Astrocyte (in vitro differentiated cells and primary cell): Measurements from ENCODE around the gene PHLPP2.

Source experiments
- CTCF ChIP-seq: IDR thresholded peaks from 2 replicates; pipeline ENCODE4 v1.5.1; 2011; ENCODE audit warnings: low read depth, mild to moderate bottlenecking, inconsistent platforms, low read length, moderate library complexity; ENCODE audit not compliant: insufficient read depth
- EZH2 ChIP-seq: IDR thresholded peaks from 2 replicates; pipeline ENCODE4 v1.6.1; 2012; ENCODE audit warnings: mild to moderate bottlenecking, low read length, inconsistent platforms; ENCODE audit not compliant: insufficient read depth

- TF ChIP-seq CTCF (no peak), EZH2 (no peak)
These were observed 54.5 kb downstream of the PHLPP2 start for GRCh38 chr16:71669926-71670536.
